GM18861 (cell line): ENCODE measurements around the gene C17orf58.
"Not testable (repeated sequence)": the region's sequence is repeated elsewhere in the genome, so short reads cannot be mapped to it uniquely, and the experiment has no call there.

ENCODE experiments used
- ATAC-seq: cut with Tn5 transposase; IDR thresholded peaks from one replicate; pipeline ENCODE4 v1.9.1; 2021; ENCODE audit not compliant: unreplicated experiment

Gene C17orf58

DNA sequence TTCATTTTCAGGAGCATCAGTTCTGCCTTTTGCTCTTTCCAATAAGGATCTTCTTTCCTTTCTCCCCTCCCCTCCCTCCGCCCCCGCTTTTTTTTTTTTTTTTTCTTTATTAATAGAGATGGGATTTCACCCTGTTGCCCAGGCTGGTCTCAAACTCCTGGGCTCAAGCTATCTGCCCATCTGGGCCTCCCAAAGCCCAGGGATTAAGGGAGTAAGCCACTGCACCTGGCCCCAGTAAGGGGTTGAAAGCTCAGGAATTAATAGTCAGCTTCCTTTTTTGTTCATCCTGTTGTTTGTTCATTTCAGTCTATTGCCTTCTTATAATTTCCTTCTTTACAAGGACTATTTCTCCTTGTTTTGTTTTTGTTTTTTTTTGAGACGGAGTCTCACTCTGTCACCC, 7.9 kb upstream of the C17orf58 start:
- ATAC-seq, result no peak

DNA sequence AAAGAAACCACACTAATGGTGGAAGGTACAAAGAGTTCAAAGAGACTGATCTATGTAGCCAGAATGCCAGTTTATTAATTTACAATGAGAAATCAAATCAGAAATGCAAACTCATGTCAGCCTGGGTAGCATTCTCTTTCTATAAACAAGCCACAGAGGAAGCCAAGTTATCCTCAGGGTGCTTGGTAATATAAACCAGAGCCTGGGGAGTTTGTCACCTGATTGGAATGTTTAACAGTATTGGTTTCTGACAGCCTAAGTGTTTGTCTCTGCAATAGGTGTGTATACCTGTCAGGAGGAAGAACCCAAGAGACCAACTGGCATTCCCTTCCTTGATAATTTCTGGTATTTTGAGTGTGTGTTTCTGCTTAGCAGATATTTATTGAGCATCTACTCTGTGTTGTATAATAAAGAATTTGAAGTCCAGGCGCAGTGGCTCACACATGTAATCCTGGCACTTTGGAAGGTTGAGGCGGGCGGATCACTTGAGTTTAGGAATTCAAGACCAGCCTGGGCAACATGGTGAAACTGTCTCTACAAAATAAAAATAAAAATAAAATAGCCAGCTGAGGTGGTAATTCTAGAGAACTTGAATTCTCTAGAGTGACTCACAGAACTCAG, 3.1 kb upstream of the C17orf58 start:
- ATAC-seq, result no peak

DNA sequence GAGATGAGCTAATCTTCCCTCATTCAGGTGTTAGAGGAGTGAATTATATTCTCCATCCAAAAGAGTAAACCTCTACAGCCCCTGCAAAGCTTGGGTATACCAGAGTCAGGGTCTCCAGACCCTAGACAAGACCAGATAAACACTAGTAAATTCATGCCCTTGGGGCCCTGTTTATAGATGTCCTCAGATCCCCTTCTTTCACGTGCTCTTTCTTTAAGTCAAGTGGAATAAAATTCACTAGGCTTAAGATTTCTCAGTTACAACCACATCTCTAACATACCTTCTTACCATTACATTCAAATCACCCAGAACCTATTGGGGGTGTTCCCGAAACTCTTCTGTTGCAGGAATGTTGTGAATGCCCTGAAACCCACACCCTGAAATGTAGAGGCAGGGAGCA, 2.2 kb upstream of the C17orf58 start:
- no peak for ATAC-seq

DNA sequence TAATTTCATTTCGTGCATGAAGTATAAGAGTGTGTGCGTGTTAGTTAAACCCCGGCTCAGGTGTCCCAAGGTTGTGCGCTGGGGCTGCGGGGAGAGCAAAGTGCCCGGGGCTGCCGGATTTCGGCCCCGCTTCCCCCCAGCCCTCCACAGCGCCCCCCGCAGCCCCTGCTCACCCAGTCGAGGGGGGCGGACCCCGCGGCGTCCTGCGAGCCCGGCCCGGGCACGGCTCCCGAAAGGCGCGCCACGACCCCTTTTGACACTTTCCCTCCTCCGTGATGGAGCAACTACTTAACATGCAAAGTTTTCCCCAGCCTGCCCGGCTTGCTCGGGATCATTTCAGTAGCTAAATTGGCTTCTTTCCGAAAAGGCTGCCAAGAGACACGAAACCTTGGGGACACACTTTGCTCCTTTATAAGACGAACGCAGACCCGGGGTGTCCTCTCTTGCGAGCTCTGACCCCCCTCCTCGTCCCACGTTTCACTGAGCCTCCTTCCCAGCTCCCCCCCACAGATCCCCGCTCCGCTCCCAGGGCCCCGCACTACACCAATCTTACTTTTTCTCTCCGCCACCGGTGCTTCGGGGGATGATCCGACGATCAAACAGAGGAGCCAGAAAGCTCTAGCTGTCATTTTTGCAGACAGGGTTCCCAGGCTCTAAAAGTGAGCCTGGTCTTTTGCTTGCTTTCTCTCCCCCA, 552 bp downstream of the C17orf58 start:
- no peak for ATAC-seq

GRCh38 chr17:67994817-67995569, 1.3 kb downstream of the C17orf58 start:
- no peak for ATAC-seq

DNA sequence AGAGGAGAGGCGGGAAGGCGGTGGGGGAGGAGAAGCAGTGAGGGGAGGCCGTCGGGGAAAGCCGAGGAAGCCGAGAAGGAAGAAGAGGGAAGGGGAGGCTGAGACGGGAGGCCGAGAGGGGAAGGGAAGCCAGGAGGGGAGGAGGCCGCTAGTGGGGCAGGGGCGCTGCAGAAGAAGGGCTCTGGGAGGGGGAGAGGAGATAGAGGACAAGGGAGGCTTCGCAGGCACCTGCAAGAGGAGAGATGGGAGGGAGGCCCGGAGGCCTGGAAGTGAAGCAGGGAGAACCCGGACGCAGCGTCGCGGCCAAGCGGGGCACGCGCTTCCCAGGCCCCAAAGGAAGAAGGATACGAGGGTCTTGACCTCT, 2.3 kb downstream of the C17orf58 start:
- ATAC-seq, result no peak

- peak; percentile 65 for ATAC-seq
Measured at GRCh38 chr17:67993153-67993997, 2.9 kb downstream of the C17orf58 start.

- ATAC-seq, result no peak
Measured at GRCh38 chr17:67992548-67993152, 3.6 kb downstream of the C17orf58 start.

- no peak for ATAC-seq
Measured at GRCh38 chr17:67990909-67991308, 5.4 kb downstream of the C17orf58 start.

DNA sequence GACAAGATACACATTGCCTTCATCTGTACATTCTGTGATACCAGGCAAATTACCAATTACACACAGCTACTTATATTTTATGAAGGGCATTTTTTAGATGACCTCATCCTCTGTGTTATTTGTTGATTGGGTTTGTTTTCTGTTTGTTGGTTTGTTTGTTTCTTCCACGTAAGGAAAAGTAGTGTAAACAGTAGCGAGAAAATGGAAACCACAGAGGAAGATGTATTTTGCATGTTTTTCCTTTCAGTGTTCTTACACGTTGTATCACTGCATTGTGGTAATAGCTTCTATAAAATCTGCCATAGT, 12.9 kb downstream of the C17orf58 start:
- no peak for ATAC-seq

GRCh38 chr17:67982686-67983382, 13.4 kb downstream of the C17orf58 start:
- no peak for ATAC-seq

GRCh38 chr17:67982034-67982640, 14.1 kb downstream of the C17orf58 start:
- no peak for ATAC-seq

GRCh38 chr17:67980883-67981282, 15.4 kb downstream of the C17orf58 start:
- ATAC-seq, result not testable (repeated sequence)

DNA sequence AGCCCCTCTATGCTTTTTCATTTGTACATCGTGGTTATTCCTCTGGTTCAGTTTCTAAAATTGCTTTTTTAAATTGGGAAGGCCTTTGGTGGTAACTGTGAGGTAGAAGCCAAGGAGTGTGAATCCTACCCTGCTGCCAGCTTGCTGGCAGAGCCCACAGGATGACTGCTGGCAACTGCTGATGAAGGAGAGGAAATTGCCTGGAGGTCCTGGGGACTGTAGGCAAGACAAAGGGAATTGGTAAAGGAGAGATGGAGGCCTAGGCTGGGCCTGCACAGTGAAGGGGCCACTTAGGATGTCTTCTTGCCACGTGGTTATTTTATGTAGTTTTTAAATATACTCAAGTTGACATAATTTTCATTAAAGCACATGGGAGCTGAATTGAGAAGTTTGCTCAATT, 15.8 kb downstream of the C17orf58 start:
- ATAC-seq, result no peak

GRCh38 chr17:67976306-67976705, 20.0 kb downstream of the C17orf58 start:
- not testable (repeated sequence) for ATAC-seq

DNA sequence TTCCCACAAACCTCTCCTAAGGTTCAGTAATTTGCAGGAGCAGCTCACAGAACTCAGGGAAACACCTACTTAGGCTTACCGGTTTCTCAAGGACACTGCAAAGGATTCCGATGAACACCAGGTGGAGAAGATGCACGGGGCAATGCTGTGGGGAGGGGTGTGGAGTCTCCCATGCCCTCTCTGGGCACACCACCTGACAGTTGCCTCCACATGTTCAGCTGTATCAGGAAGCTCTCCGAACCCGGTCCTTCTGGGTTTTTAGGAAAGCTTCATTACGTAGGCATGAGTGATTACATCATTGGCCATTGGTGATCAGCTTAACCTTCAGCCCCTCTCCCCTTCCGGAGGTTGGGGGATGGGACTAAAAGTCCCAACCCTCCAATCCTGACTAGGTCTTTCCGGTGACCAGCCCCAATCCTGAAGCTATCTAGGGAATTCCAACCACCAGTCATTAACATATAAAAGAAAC, 21.6 kb downstream of the C17orf58 start:
- ATAC-seq, result no peak

- no peak for ATAC-seq
Measured at GRCh38 chr17:67974185-67974584, 22.1 kb downstream of the C17orf58 start.

DNA sequence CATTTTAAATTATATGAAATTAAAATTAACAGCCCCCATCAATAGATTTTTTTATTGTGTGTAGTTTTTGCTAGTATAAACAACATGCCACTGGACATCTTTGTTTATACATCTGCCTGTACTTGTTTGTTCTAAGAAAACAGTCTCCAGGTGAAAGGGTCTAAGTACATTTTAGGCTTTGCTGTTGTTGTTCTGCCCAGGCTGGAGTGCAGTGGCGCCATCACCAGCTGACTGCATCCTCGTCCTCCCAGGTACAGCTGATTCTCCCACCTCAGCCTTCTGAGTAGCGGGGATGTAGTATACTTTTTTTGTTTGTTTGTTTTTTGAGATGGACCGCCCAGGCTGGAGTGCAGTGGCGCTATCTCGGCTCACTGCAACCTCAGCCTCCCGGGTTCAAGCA, 25.5 kb downstream of the C17orf58 start:
- ATAC-seq, result no peak

DNA sequence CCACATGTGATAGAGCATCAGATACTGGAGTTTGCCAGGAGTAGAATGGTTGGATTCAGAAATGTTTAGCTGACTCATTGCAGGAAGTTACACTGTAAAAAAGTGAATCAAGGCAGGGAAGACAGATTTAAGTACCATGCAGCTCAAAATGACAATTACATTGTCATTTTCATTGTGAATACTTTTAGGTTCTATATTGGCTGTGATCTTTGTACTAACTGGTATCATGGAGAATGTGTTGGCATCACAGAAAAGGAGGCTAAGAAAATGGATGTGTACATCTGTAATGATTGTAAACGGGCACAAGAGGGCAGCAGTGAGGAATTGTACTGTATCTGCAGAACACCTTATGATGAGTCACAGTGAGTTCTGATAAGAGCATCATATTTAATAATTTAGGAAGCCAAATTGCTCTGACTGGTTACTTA, 33.1 kb downstream of the C17orf58 start:
- ATAC-seq, result peak; percentile 62

GRCh38 chr17:67962156-67962555, 34.1 kb downstream of the C17orf58 start:
- not testable (repeated sequence) for ATAC-seq
